Stimulated activated CD4-positive, alpha-beta T cell treated with anti-CD3 and anti-CD28 coated beads, Interleukin-1b, Interleukin-23, amount 100 ng/mL, for 24 hours (primary cell): ENCODE results near the gene NKIRAS2.

Experiments
- DNase-seq, 4 experiments: peaks; one replicate each; pipeline ENCODE4 v3.0.0-alpha.2; 2020; ENCODE audit warnings: low read depth in 4 of 4, low spot score in 1 of 4

NKIRAS2 gene

GRCh38 chr17:42026857-42027589, 7.1 kb downstream of the NKIRAS2 start:
- no peak for DNase-seq

GRCh38 chr17:42027590-42027889, 7.7 kb downstream of the NKIRAS2 start:
- DNase-seq, result no peak

GRCh38 chr17:42027961-42028790, 8.3 kb downstream of the NKIRAS2 start:
- DNase-seq, result no peak

- no peak for DNase-seq
Measured at GRCh38 chr17:42028791-42029127, 8.9 kb downstream of the NKIRAS2 start.

GRCh38 chr17:42031584-42031983, 11.7 kb downstream of the NKIRAS2 start:
- no peak for DNase-seq

- no peak for DNase-seq
Measured at GRCh38 chr17:42034059-42034458, 14.2 kb downstream of the NKIRAS2 start.

- DNase-seq, result no peak
Measured at GRCh38 chr17:42038221-42038973, 18.5 kb downstream of the NKIRAS2 start.

- no peak for DNase-seq
Measured at GRCh38 chr17:42039794-42040763, 20.2 kb downstream of the NKIRAS2 start.

- no peak for DNase-seq
Measured at GRCh38 chr17:42040818-42041217, 20.9 kb downstream of the NKIRAS2 start.

GRCh38 chr17:42041619-42042018, 21.7 kb downstream of the NKIRAS2 start:
- DNase-seq, result no peak

GRCh38 chr17:42042598-42043319, 22.9 kb downstream of the NKIRAS2 start:
- no peak for DNase-seq

- no peak for DNase-seq
Measured at GRCh38 chr17:42045719-42046118, 25.8 kb downstream of the NKIRAS2 start.

GRCh38 chr17:42047343-42047742, 27.5 kb downstream of the NKIRAS2 start:
- DNase-seq, result no peak

- no peak for DNase-seq
Measured at GRCh38 chr17:42049834-42050392, 30.0 kb downstream of the NKIRAS2 start.

GRCh38 chr17:42050393-42051012, 30.6 kb downstream of the NKIRAS2 start, which contains the start of gene C17orf113:
TSS of gene C17orf113 (minus strand) at chr17:42050601. CDS start at chr17:42043376, 7,225 bp downstream.
- peak in 1 of 4 experiments; percentile 13 for DNase-seq

- DNase-seq, result no peak
Measured at GRCh38 chr17:42051013-42051400, 31.1 kb downstream of the NKIRAS2 start.

GRCh38 chr17:42051645-42052044, 31.8 kb downstream of the NKIRAS2 start:
- DNase-seq, result no peak

GRCh38 chr17:42052346-42052877, 32.5 kb downstream of the NKIRAS2 start:
- no peak for DNase-seq
